H1 (cell line): ENCODE measurements around the gene LY6G6F. TPM values are rescaled to one million over a fixed set of nuclear protein-coding genes. Genes with fewer than 3 reads are reported as not detected.

Experiments
- HDAC2 ChIP-seq, 2 experiments: fragments of 300-600 bp in 1 of 2; sonication (generic) in 1 of 2; IDR thresholded peaks; 2 replicates each; pipeline ENCODE4 v1.6.1; 2011 to 2012; ENCODE audit warnings: low read depth in 2 of 2, low read length in 2 of 2, mild to moderate bottlenecking in 2 of 2, moderate library complexity in 2 of 2, borderline replicate concordance in 1 of 2, inconsistent platforms in 1 of 2
- JUN ChIP-seq: IDR thresholded peaks from 2 replicates; pipeline ENCODE4 v1.6.1; 2011; ENCODE audit warnings: low read depth, mild to moderate bottlenecking, improper control_type of control experiment, low read length
- KDM4A ChIP-seq: IDR thresholded peaks from one replicate; pipeline ENCODE4 v1.7.1; 2012; ENCODE audit warnings: low read depth, mild to moderate bottlenecking, moderate library complexity, low read length, inconsistent platforms; ENCODE audit not compliant: severe bottlenecking
- POLR2A ChIP-seq, 2 experiments: IDR thresholded peaks; 1 replicate in 1 of 2; 2 replicates in 1 of 2; pipeline ENCODE4 v1.6.1; 2011; ENCODE audit warnings: low read depth in 2 of 2, low read length in 2 of 2, mild to moderate bottlenecking in 2 of 2; ENCODE audit errors: control extremely low read depth in 1 of 2
- RAD21 ChIP-seq, 2 experiments: IDR thresholded peaks in 1 of 2; conservative IDR thresholded peaks in 1 of 2; 2 replicates each; pipeline ENCODE4 v1.6.1; 2011; ENCODE audit warnings: low read depth in 2 of 2, low read length in 2 of 2, improper control_type of control experiment in 1 of 2, inconsistent platforms in 1 of 2, mild to moderate bottlenecking in 1 of 2, moderate library complexity in 1 of 2
- SIN3A ChIP-seq, 2 experiments: IDR thresholded peaks in 1 of 2; conservative IDR thresholded peaks in 1 of 2; 2 replicates each; pipeline ENCODE4 v1.6.1; 2011 to 2012; ENCODE audit warnings: low read length in 2 of 2, improper control_type of control experiment in 1 of 2, low read depth in 1 of 2, mild to moderate bottlenecking in 1 of 2
- SP1 ChIP-seq: IDR thresholded peaks from 2 replicates; pipeline ENCODE4 v1.6.1; 2011; ENCODE audit warnings: low read depth, low read length
- TAF1 ChIP-seq: IDR thresholded peaks from 2 replicates; pipeline ENCODE4 v1.6.1; 2011; ENCODE audit warnings: mild to moderate bottlenecking, low read depth, low read length
- TBP ChIP-seq: IDR thresholded peaks from 2 replicates; pipeline ENCODE4 v1.6.1; 2011; ENCODE audit warnings: low read depth, low read length, improper control_type of control experiment
- polyA plus RNA-seq, 7 experiments: library from polyadenylated mRNA; depleted of rRNA in 3 of 7; stranded (reverse) in 5 of 7; unstranded in 2 of 7; fragments of >200 nt in 5 of 7; fragments of 200-250 nt in 2 of 7; gene quantifications; 1 replicate in 5 of 7; 2 replicates in 1 of 7; 4 replicates in 1 of 7; pipeline versions ENCODE4 v1.2.1 to v1.2.3, GENCODE V29; 2011 to 2013; ENCODE audit warnings: missing spikeins in 2 of 7, mixed read lengths in 2 of 7
- total RNA-seq: library from RNA; stranded (reverse); fragmentation: NEBNext Ultra II Directional; extraction: Animal tissue kit (Norgen Biotek cat#: 25700); gene quantifications from 2 replicates; pipeline ENCODE4 v1.2.1, GENCODE V29; 2021
- TF ChIP-seq, protein P1 (sequence below): IDR thresholded peaks from 2 replicates; pipeline ENCODE4 v1.6.1; 2012; ENCODE audit warnings: low read length, inconsistent platforms

The LY6G6F gene
- total and polyA plus RNA-seq, 2 of the 8 experiments (the other 6 are each of a cell fraction or from before 2014, with no cell fraction given) = not detected

DNA sequence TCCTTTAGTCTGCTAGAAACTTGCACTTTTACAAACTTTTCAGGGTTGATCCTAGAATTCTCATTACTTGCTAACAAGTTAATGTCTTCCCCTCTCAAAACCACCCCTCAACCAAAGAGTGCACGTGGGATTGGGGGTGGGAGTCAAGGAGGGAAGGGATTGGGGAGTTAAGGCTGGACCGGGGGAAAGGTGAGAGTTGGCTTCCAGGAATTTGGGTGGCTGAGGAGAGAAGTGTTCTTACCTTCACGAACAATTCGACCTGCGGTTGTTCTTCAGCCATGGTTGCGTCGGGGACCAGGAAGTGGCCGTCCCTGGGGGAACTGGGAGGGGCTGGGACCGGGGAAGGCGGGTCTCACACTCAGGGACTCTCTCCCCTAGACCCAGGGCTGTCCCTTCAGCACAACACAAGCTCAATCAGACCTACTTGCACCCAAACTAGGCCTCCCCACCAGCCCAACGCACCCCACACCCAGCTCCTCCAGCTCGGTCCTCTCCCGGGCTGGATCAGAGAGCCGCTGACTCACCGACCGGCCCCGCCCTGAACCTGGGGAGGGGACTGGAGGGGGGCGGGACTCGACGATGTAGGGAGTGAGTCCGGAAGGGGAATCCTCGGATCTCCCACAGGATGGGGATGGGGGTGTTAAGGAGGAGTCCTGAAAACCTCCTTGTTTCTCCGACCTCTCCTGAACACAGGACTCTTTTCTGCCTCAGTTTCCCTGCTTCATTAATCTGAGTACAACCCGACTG, 29.5 kb downstream of the LY6G6F start, which contains the start of gene CLIC1 (continued):
- TF ChIP-seq KDM4A = peak; percentile 46
- TF ChIP-seq POLR2A (IDR thresholded peaks at IDR 0.05; ENCODE audit: control extremely low read depth in 1 of 2, low read depth in 2 of 2, low read length in 2 of 2) = peak in 1 of 2 experiments; percentile 78; a peak in 2 of 3 replicates
- 0 out of 2 replicates have a peak, but pooled peaks have one; percentile 33 for TF ChIP-seq TBP
- peak; percentile 47; the same call in 1 of the 2 replicates for TF ChIP-seq SP1
- peak; percentile 5 to 22; a peak in 1 of 4 replicates for TF ChIP-seq SIN3A (conservative IDR thresholded peaks at IDR 0.05 in 1 of 2, IDR thresholded peaks at IDR 0.05 in 1 of 2; ENCODE audit: low read depth in 1 of 2, low read length in 2 of 2)
- peak in 1 of 2 experiments; percentile 49; a peak in 1 of 4 replicates for TF ChIP-seq HDAC2 (IDR thresholded peaks at IDR 0.05; ENCODE audit: borderline replicate concordance in 1 of 2, low read depth in 2 of 2, low read length in 2 of 2)
- peak; percentile 51 for TF ChIP-seq TAF1
- no peak for TF ChIP-seq JUN
- no peak for TF ChIP-seq RAD21 (IDR thresholded peaks at IDR 0.05 in 1 of 2, conservative IDR thresholded peaks at IDR 0.05 in 1 of 2; ENCODE audit: low read depth in 2 of 2, low read length in 2 of 2)
- TF ChIP-seq, protein P1, sequence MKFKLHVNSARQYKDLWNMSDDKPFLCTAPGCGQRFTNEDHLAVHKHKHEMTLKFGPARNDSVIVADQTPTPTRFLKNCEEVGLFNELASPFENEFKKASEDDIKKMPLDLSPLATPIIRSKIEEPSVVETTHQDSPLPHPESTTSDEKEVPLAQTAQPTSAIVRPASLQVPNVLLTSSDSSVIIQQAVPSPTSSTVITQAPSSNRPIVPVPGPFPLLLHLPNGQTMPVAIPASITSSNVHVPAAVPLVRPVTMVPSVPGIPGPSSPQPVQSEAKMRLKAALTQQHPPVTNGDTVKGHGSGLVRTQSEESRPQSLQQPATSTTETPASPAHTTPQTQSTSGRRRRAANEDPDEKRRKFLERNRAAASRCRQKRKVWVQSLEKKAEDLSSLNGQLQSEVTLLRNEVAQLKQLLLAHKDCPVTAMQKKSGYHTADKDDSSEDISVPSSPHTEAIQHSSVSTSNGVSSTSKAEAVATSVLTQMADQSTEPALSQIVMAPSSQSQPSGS = no peak
- TF ChIP-seq, all 59 proteins: peak for 13
